Measurements from ENCODE around the gene EXOC4.

- no peak for TF ChIP-seq GATA2 (IDR thresholded peaks at IDR 0.05; ENCODE audit: low read depth, low read length)
- no peak for TF ChIP-seq GATA3 (IDR thresholded peaks at IDR 0.05; ENCODE audit: low read depth, low read length)
These were observed 96.2 kb downstream of the EXOC4 start for GRCh38 chr7:133349101-133349500.

Measured in SH-SY5Y (cell line).